IMR-90 (cell line): ENCODE results near the gene AAMP. TPM values are rescaled to one million over a fixed set of nuclear protein-coding genes. Genes with fewer than 3 reads are reported as not detected.
A peak's percentile ranks its signal among the peaks of the same experiment; 100 is the strongest.

Experiments used
- CEBPB ChIP-seq: IDR thresholded peaks from 2 replicates; pipeline ENCODE4 v1.6.1; 2012; ENCODE audit warnings: low read depth, low read length, improper control_type of control experiment
- ELK1 ChIP-seq: fragments of 150-350 bp; IDR thresholded peaks from 2 replicates; pipeline ENCODE4 v1.6.1; 2016; ENCODE audit warnings: low read depth, mild to moderate bottlenecking, low read length, moderate library complexity, borderline replicate concordance
- MAZ ChIP-seq: IDR thresholded peaks from 2 replicates; pipeline ENCODE4 v1.6.1; 2012; ENCODE audit warnings: low read depth, mild to moderate bottlenecking, low read length, improper control_type of control experiment, moderate library complexity, borderline replicate concordance
- MXI1 ChIP-seq: IDR thresholded peaks from 2 replicates; pipeline ENCODE4 v1.6.1; 2012; ENCODE audit warnings: low read depth, mild to moderate bottlenecking, low read length, moderate library complexity, borderline replicate concordance
- POLR2A ChIP-seq: IDR thresholded peaks from 2 replicates; pipeline ENCODE4 v1.6.1; 2012; ENCODE audit warnings: mild to moderate bottlenecking, low read depth, low read length
- RCOR1 ChIP-seq: IDR thresholded peaks from 2 replicates; pipeline ENCODE4 v1.6.1; 2012; ENCODE audit warnings: mild to moderate bottlenecking, low read length, improper control_type of control experiment; ENCODE audit not compliant: insufficient replicate concordance
- SMC3 ChIP-seq: fragments of 150-350 bp; IDR thresholded peaks from 2 replicates; pipeline ENCODE4 v1.6.1; 2016; ENCODE audit warnings: low read depth, mild to moderate bottlenecking, antibody characterized with exemption, low read length, moderate library complexity
- polyA plus RNA-seq, 3 experiments: library from polyadenylated mRNA; depleted of rRNA; stranded (reverse); fragments of >200 nt; gene quantifications; 2 replicates each; pipeline ENCODE4 v1.2.3, GENCODE V29; 2012; ENCODE audit warnings: low replicate concordance in 1 of 3
- total RNA-seq: library from RNA; depleted of rRNA; stranded (reverse); fragments of >200 nt; gene quantifications from 2 replicates; pipeline ENCODE4 v1.2.3, GENCODE V29; 2012

AAMP gene
- total and polyA plus RNA-seq, 2 of the 4 experiments (the other 2 are of a cell fraction): 104 to 112 TPM

GRCh38 chr2:218269900-218270720 is at the start of gene AAMP, which contains the start of gene PNKD (continued):
- TF ChIP-seq SMC3 (peak; percentile 16; the same call in 1 of the 2 replicates), RCOR1 (no peak), ELK1 (0 out of 2 replicates have a peak, but pooled peaks have one; percentile 14), POLR2A (peak; percentile 93), MXI1 (peak; percentile 64; the same call in 1 of the 2 replicates), CEBPB (0 out of 2 replicates have a peak, but pooled peaks have one; percentile 58), MAZ (peak; percentile 75; the same call in 1 of the 2 replicates)
